ENCODE measurements around the gene MYBPHL.

The MYBPHL gene

GRCh38 chr1:109269981-109270622, 36.7 kb downstream of the MYBPHL start:
- Mint-ChIP-seq H3K27ac (no peak overlapping the region), H3K4me3 (no peak overlapping the region), H3K27me3 (peaks cover 4% of the 10 kb centered on the region), H3K4me1 (ENCODE audit: low read depth) (peaks cover 15% of the 10 kb centered on the region), H3K9me3 (no peaks in the 10 kb centered on the region), H3K36me3 (ENCODE audit: low read depth) (no peaks in the 10 kb centered on the region)
- intact Hi-C loops (cut with micrococcal nuclease), result loop anchor here (10.0 kb wide), 1 partner anchor 265 kb away; the partner anchor contains the start of gene GPR61

DNA sequence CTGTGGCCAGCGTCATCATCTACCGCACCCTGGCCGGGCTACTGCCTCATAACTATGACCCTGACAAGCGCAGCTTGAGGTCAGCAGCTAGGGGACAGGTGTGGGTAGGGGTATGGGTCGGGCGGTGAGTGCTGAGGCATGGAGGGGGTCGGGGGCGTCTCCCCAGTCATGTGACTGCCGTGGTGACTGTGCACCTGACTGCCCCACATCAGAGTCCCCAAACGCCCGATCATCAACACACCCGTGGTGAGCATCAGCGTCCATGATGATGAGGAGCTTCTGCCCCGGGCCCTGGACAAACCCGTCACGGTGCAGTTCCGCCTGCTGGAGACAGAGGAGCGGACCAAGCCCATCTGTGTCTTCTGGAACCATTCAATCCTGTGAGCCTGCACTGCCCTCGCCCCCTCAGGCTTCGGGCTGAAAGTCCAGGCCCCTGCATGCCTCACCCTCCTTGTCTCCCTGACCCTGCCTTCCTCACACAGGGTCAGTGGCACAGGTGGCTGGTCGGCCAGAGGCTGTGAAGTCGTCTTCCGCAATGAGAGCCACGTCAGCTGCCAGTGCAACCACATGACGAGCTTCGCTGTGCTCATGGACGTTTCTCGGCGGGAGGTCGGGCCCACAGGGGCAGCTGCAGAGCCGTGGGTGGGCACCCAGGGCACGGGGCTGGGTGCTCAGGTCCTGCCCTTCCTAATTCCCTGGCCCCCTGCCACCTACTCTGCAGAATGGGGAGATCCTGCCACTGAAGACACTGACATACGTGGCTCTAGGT, 37.4 kb downstream of the MYBPHL start:
- no peaks in the 10 kb centered on the region for H3K36me3 Mint-ChIP-seq (ENCODE audit: low read depth)
- no peak overlapping the region for H3K4me3 Mint-ChIP-seq
- H3K27me3 Mint-ChIP-seq, result peaks cover 4% of the 10 kb centered on the region
- intact Hi-C loops (cut with micrococcal nuclease), result loop anchor here (10.0 kb wide), 1 partner anchor 265 kb away; the partner anchor contains the start of gene GPR61
- no peak overlapping the region for H3K27ac Mint-ChIP-seq
- H3K4me1 Mint-ChIP-seq (ENCODE audit: low read depth), result peaks cover 8% of the 10 kb centered on the region
- H3K9me3 Mint-ChIP-seq, result no peaks in the 10 kb centered on the region

- H3K9me3 Mint-ChIP-seq, result no peaks in the 10 kb centered on the region
- H3K4me3 Mint-ChIP-seq, result no peak overlapping the region
- intact Hi-C loops (cut with micrococcal nuclease), result loop anchor here (10.0 kb wide), 1 partner anchor 266 kb away; the partner anchor contains the start of gene GPR61
- H3K27ac Mint-ChIP-seq, result no peak overlapping the region
- H3K36me3 Mint-ChIP-seq (ENCODE audit: low read depth), result no peaks in the 10 kb centered on the region
- peaks cover 6% of the 10 kb centered on the region for H3K4me1 Mint-ChIP-seq (ENCODE audit: low read depth)
- no peaks in the 10 kb centered on the region for H3K27me3 Mint-ChIP-seq
Observed at GRCh38 chr1:109268431-109269211, 38.2 kb downstream of the MYBPHL start.

GRCh38 chr1:109267743-109268300, 39.0 kb downstream of the MYBPHL start:
- peaks cover 11% of the 10 kb centered on the region for H3K4me1 Mint-ChIP-seq (ENCODE audit: low read depth)
- no peak overlapping the region for H3K4me3 Mint-ChIP-seq
- H3K27ac Mint-ChIP-seq, result no peak overlapping the region
- intact Hi-C loops (cut with micrococcal nuclease), result loop anchor here (10.0 kb wide), 1 partner anchor 267 kb away; the partner anchor contains the start of gene GPR61
- H3K36me3 Mint-ChIP-seq (ENCODE audit: low read depth), result no peaks in the 10 kb centered on the region
- H3K27me3 Mint-ChIP-seq, result peaks cover 8% of the 10 kb centered on the region
- H3K9me3 Mint-ChIP-seq, result no peaks in the 10 kb centered on the region

DNA sequence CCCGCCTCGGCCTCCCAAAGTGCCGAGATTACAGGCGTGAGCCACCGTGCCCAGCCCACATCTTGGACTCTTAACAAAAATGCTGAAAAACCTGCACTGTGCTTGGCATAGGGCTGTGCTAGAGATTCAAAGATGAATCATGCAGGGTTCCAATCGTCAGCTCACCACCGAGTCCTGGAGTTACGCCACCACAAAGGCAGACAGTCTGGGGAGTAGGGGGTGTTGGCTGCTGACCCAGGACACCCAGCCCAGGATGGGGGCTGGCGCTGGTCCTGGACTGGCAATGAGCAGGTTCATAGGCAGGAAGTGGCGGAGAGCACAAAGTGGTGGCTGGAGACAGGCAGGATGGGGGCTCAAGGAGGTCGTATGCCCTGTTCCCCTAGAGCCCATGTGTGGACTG, 39.8 kb downstream of the MYBPHL start:
- intact Hi-C loops (cut with micrococcal nuclease), result loop anchor here (10.0 kb wide), 1 partner anchor 268 kb away; the partner anchor contains the start of gene GPR61
- peaks cover 11% of the 10 kb centered on the region for H3K4me1 Mint-ChIP-seq (ENCODE audit: low read depth)
- H3K4me3 Mint-ChIP-seq, result no peak overlapping the region
- peaks cover 12% of the 10 kb centered on the region for H3K27me3 Mint-ChIP-seq
- no peaks in the 10 kb centered on the region for H3K9me3 Mint-ChIP-seq
- no peak overlapping the region for H3K27ac Mint-ChIP-seq
- H3K36me3 Mint-ChIP-seq (ENCODE audit: low read depth), result no peaks in the 10 kb centered on the region

- intact Hi-C loops (cut with micrococcal nuclease), result loop anchor here (10.0 kb wide), 1 partner anchor 269 kb away; the partner anchor contains the start of gene GPR61
- no peaks in the 10 kb centered on the region for H3K36me3 Mint-ChIP-seq (ENCODE audit: low read depth)
- H3K4me1 Mint-ChIP-seq (ENCODE audit: low read depth), result peaks cover 11% of the 10 kb centered on the region
Observed at GRCh38 chr1:109265741-109266330, 41.0 kb downstream of the MYBPHL start.

DNA sequence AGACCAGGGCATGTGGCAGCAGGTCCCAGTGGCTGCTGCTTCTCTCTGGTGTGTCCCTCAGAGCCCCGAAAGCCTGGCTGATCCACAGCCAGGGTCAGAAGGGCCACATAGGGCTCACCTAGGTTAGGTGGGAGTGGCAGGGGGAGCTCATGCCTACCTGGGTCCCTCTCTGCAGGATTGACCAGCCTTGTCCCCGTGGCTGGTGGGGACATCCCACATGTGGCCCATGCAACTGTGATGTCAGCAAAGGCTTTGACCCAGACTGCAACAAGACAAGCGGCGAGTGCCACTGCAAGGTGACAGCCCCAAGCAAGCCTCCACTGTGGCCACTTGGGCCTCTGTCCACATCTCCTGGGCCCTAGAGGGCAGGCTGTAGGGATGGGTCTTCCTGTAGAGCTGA, 41.8 kb downstream of the MYBPHL start:
- Mint-ChIP-seq H3K27ac (no peak overlapping the region), H3K36me3 (ENCODE audit: low read depth) (no peaks in the 10 kb centered on the region), H3K27me3 (peaks cover 15% of the 10 kb centered on the region), H3K4me3 (no peak overlapping the region), H3K4me1 (ENCODE audit: low read depth) (peaks cover 11% of the 10 kb centered on the region), H3K9me3 (no peaks in the 10 kb centered on the region)
- intact Hi-C loops (cut with micrococcal nuclease), result loop anchor here (10.0 kb wide), 1 partner anchor 270 kb away; the partner anchor contains the start of gene GPR61

More at GRCh38 chr1:109265741-109266330, 41.0 kb downstream of the MYBPHL start:
- Mint-ChIP-seq H3K27ac (no peak overlapping the region), H3K4me3 (no peak overlapping the region), H3K27me3 (peaks cover 14% of the 10 kb centered on the region), H3K9me3 (no peaks in the 10 kb centered on the region)

- intact Hi-C loops (cut with micrococcal nuclease), result loop anchor here (10.0 kb wide), 1 partner anchor 270 kb away; the partner anchor contains the start of gene GPR61
- no peak overlapping the region for H3K4me3 Mint-ChIP-seq
Observed at GRCh38 chr1:109264379-109264755, 42.4 kb downstream of the MYBPHL start.

GRCh38 chr1:109263597-109264378, 43.0 kb downstream of the MYBPHL start:
- Mint-ChIP-seq H3K4me3 (no peak overlapping the region), H3K9me3 (no peaks in the 10 kb centered on the region), H3K27me3 (peaks cover 15% of the 10 kb centered on the region), H3K4me1 (ENCODE audit: low read depth) (peaks cover 11% of the 10 kb centered on the region), H3K36me3 (ENCODE audit: low read depth) (no peaks in the 10 kb centered on the region), H3K27ac (no peak overlapping the region)
- intact Hi-C loops (cut with micrococcal nuclease), result loop anchor here (1.0 to 10.0 kb wide), 2 partner anchors 136 to 271 kb away; partner anchors contain the start of gene GPR61

More at GRCh38 chr1:109264379-109264755, 42.4 kb downstream of the MYBPHL start:
- H3K36me3 Mint-ChIP-seq (ENCODE audit: low read depth), result no peaks in the 10 kb centered on the region
- peaks cover 11% of the 10 kb centered on the region for H3K4me1 Mint-ChIP-seq (ENCODE audit: low read depth)
- no peaks in the 10 kb centered on the region for H3K9me3 Mint-ChIP-seq
- peaks cover 15% of the 10 kb centered on the region for H3K27me3 Mint-ChIP-seq
- no peak overlapping the region for H3K27ac Mint-ChIP-seq

DNA sequence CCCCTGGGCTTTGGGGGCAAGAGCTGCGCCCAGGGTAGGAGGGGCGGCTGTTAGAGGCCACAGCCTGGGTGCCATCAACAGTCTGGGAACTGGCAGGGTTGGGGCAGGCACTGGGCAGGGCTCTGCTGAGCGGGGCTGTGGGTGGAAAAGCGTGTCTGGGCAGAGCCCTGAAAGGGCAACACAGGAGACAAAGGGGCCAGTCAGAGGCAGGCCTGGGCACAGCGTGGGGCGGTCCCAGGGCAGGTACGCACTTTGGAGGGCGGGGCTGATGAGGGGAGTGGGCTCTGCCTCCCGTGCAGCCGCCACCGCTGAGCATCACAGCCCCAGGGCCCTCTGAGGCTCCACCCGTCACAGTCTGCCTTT, 43.6 kb downstream of the MYBPHL start:
- intact Hi-C loops (cut with micrococcal nuclease), result loop anchor here (1.0 to 10.0 kb wide), 2 partner anchors 136 to 272 kb away; partner anchors contain the start of gene GPR61
- Mint-ChIP-seq H3K27me3 (peaks cover 15% of the 10 kb centered on the region), H3K4me1 (ENCODE audit: low read depth) (peaks cover 11% of the 10 kb centered on the region), H3K27ac (no peak overlapping the region), H3K4me3 (no peak overlapping the region), H3K36me3 (ENCODE audit: low read depth) (no peaks in the 10 kb centered on the region), H3K9me3 (no peaks in the 10 kb centered on the region)

GRCh38 chr1:109262231-109263055, 44.4 kb downstream of the MYBPHL start:
- Mint-ChIP-seq H3K36me3 (ENCODE audit: low read depth) (no peaks in the 10 kb centered on the region), H3K4me1 (ENCODE audit: low read depth) (peaks cover 11% of the 10 kb centered on the region), H3K27me3 (peaks cover 15% of the 10 kb centered on the region), H3K4me3 (no peak overlapping the region), H3K9me3 (no peaks in the 10 kb centered on the region), H3K27ac (no peak overlapping the region)
- intact Hi-C loops (cut with micrococcal nuclease), result loop anchor here (1.0 to 10.0 kb wide), 2 partner anchors 137 to 272 kb away; partner anchors contain the start of gene GPR61

- Mint-ChIP-seq H3K4me1 (ENCODE audit: low read depth) (peaks cover 11% of the 10 kb centered on the region), H3K27me3 (peaks cover 17% of the 10 kb centered on the region), H3K36me3 (ENCODE audit: low read depth) (no peaks in the 10 kb centered on the region), H3K4me3 (no peak overlapping the region), H3K27ac (no peak overlapping the region), H3K9me3 (no peaks in the 10 kb centered on the region)
- intact Hi-C loops (cut with micrococcal nuclease), result loop anchor here (10.0 kb wide), 1 partner anchor 273 kb away; the partner anchor contains the start of gene GPR61
Observed at GRCh38 chr1:109261578-109261977, 45.2 kb downstream of the MYBPHL start.
